Neural cell (in vitro differentiated cells): ENCODE measurements around the gene ROCK1. TPM values are rescaled to one million over a fixed set of nuclear protein-coding genes. Genes with fewer than 3 reads are reported as not detected.

Experiments used
- H2AFZ ChIP-seq: fragments of 200-600, 300-800 bp; sonication (generic), shearing (Covaris generic); 2 replicates; pipeline ENCODE4 v1.6.0; 2014; ENCODE audit warnings: low read depth, mild to moderate bottlenecking, antibody characterized with exemption, low read length, moderate library complexity
- H3F3A ChIP-seq: fragments of 200-600 bp; shearing (Covaris generic); 2 replicates; pipeline ENCODE4 v1.6.1; 2016; ENCODE audit warnings: mild to moderate bottlenecking, moderate library complexity, mixed read lengths, antibody characterized with exemption, low read length; ENCODE audit not compliant: insufficient read depth, poor library complexity, severe bottlenecking
- H3K27ac ChIP-seq: fragments of 200-600, 300-800 bp; sonication (generic), shearing (Covaris generic); 2 replicates; pipeline ENCODE4 v1.5.1; 2014; ENCODE audit warnings: mild to moderate bottlenecking, low read length, moderate library complexity
- H3K27me3 ChIP-seq: fragments of 300-800, 200-600 bp; sonication (generic), shearing (Covaris generic); 2 replicates; pipeline ENCODE4 v1.6.0; 2014; ENCODE audit warnings: mild to moderate bottlenecking, low read depth, low read length, moderate library complexity; ENCODE audit not compliant: insufficient read depth
- H3K36me3 ChIP-seq: fragments of 300-800, 200-600 bp; sonication (generic), shearing (Covaris generic); 2 replicates; pipeline ENCODE4 v1.5.1; 2014; ENCODE audit warnings: mild to moderate bottlenecking, antibody characterized with exemption, low read length, moderate library complexity; ENCODE audit not compliant: insufficient read depth
- H3K4me2 ChIP-seq: fragments of 300-800, 200-600 bp; sonication (generic), shearing (Covaris generic); 2 replicates; pipeline ENCODE4 v1.6.0; 2014; ENCODE audit warnings: mild to moderate bottlenecking, low read length
- H3K4me3 ChIP-seq: fragments of 300-800, 200-600 bp; sonication (generic), shearing (Covaris generic); 2 replicates; pipeline ENCODE4 v1.5.1; 2014; ENCODE audit warnings: mild to moderate bottlenecking, low read length, moderate library complexity
- H3K79me2 ChIP-seq: fragments of 200-600 bp; shearing (Covaris generic); replicated peaks from 2 replicates; pipeline ENCODE4 v1.6.0; 2014; ENCODE audit warnings: mild to moderate bottlenecking, low read length, moderate library complexity; ENCODE audit not compliant: insufficient read depth
- H3K9ac ChIP-seq: fragments of 300-800, 200-600 bp; sonication (generic), shearing (Covaris generic); 2 replicates; pipeline ENCODE4 v1.6.1; 2016; ENCODE audit warnings: mild to moderate bottlenecking, low read length, mixed read lengths
- H3K9me2 ChIP-seq: fragments of 200-600 bp; shearing (Covaris generic); 2 replicates; pipeline ENCODE4 v1.6.1; 2016; ENCODE audit warnings: mild to moderate bottlenecking, low read length, mixed read lengths; ENCODE audit not compliant: insufficient read depth
- H3K9me3 ChIP-seq: fragments of 200-600, 300-800 bp; sonication (generic), shearing (Covaris generic); 2 replicates; pipeline ENCODE4 v1.6.1; 2016; ENCODE audit warnings: mild to moderate bottlenecking, mixed run types, low read length, moderate library complexity, mixed read lengths
- H4K20me1 ChIP-seq: fragments of 200-600 bp; shearing (Covaris generic); 2 replicates; pipeline ENCODE4 v1.6.1; 2016; ENCODE audit warnings: mild to moderate bottlenecking, mixed run types; ENCODE audit not compliant: insufficient read depth
- EP300 ChIP-seq: fragments of 450-650 bp; conservative IDR thresholded peaks from 2 replicates; pipeline ENCODE4 v1.6.1; 2014; ENCODE audit warnings: antibody characterized with exemption, mild to moderate bottlenecking, moderate library complexity; ENCODE audit not compliant: poor library complexity, severe bottlenecking
- EZH2 ChIP-seq: fragments of 200-600, 300-800 bp; shearing (Covaris generic), sonication (generic); IDR thresholded peaks from 2 replicates; pipeline ENCODE4 v1.6.1; 2014; ENCODE audit warnings: antibody characterized with exemption, low read length, borderline replicate concordance, mild to moderate bottlenecking; ENCODE audit not compliant: insufficient read depth, poor library complexity, severe bottlenecking
- MXI1 ChIP-seq: fragments of 450-650 bp; conservative IDR thresholded peaks from 2 replicates; pipeline ENCODE4 v1.6.1; 2014; ENCODE audit warnings: antibody characterized with exemption, mild to moderate bottlenecking; ENCODE audit not compliant: poor library complexity, severe bottlenecking
- POLR2AphosphoS5 ChIP-seq: IDR thresholded peaks from 2 replicates; pipeline ENCODE4 v1.6.1; 2012
- RAD21 ChIP-seq: fragments of 450-650 bp; conservative IDR thresholded peaks from 2 replicates; pipeline ENCODE4 v1.6.1; 2014; ENCODE audit warnings: antibody characterized with exemption, mild to moderate bottlenecking, moderate library complexity
- REST ChIP-seq: IDR thresholded peaks from 2 replicates; pipeline ENCODE4 v1.6.1; 2012; ENCODE audit warnings: borderline replicate concordance
- SMC3 ChIP-seq: fragments of 450-650 bp; conservative IDR thresholded peaks from 2 replicates; pipeline ENCODE4 v1.6.1; 2014; ENCODE audit warnings: antibody characterized with exemption, mild to moderate bottlenecking, moderate library complexity; ENCODE audit not compliant: poor library complexity
- TAF1 ChIP-seq: IDR thresholded peaks from 2 replicates; pipeline ENCODE4 v1.6.1; 2012; ENCODE audit warnings: low read depth
- polyA minus RNA-seq: library from RNA; depleted of rRNA, polyadenylated mRNA; stranded (reverse); fragments of >200 nt; gene quantifications from 2 replicates; pipeline ENCODE4 v1.2.3, GENCODE V29; 2014
- polyA plus RNA-seq: library from polyadenylated mRNA; depleted of rRNA; stranded (reverse); fragments of >200 nt; gene quantifications from 2 replicates; pipeline ENCODE4 v1.2.3, GENCODE V29; 2014
- TF ChIP-seq, protein P1 (sequence below): fragments of 450-650 bp; IDR thresholded peaks from 2 replicates; pipeline ENCODE4 v1.5.1; 2014; ENCODE audit warnings: antibody characterized with exemption, mild to moderate bottlenecking, moderate library complexity; ENCODE audit not compliant: poor library complexity, severe bottlenecking

ROCK1 gene
- polyA plus RNA-seq: 25.9 and 43.0 TPM in 2 replicates
- polyA minus RNA-seq: 73.8 and 91.3 TPM in 2 replicates

DNA sequence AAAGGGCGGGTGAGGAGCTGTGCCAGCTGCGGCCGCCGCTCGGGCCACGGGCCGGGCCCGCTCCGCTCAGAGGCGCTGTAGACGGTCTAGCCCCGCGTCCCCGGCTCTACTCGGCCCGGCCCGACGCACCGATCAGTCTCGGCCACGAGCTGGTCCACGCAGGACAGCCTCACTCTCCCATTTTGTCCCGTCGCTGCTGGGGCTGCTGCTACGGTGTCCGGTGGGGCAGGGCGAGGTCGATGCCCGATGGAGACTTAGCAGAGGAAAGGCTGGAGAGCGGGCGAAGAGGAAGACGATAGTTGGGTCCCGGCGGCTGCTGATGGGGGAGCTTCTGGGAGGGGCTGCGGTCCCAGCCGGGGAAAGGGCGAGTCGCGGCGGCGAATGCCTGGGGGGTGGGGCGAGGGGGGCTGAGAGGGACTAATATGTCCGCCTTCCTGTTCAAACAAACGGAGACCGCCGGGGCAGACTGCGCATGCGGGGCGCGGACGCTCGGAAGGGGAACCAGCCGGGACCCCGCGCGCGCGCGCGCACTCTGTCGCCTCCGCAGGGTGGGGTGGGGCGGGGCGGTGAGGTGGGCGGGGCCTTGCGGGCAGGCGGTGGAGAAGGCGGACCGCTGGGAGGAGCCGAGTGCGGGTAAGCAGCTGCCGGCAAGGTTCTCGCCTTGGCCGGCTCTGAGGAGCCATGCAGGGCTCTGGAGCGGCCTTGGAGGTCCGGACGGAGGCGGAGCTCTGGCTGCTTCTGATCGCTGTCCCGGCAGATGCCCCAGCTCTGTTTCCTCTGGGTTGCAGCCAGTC lies at the start of gene ROCK1:
ROCK1 (minus strand) TSS at position 468 of the 794 bp plus-strand sequence. CDS start 903 bp downstream, outside the sequence.
- Histone ChIP-seq H3K27me3 (peaks cover 7% of the 10 kb centered on the region), H3F3A (no peaks in the 10 kb centered on the region), H3K4me2 (peak within 1 kb of the TSS; percentile 95), H4K20me1 (peaks cover 6% of the 10 kb centered on the region), H3K27ac (peak within 1 kb of the TSS; percentile 91), H3K9ac (peak within 1 kb of the TSS; percentile 96), H3K9me2 (no peaks in the 10 kb centered on the region), H2AFZ (peak within 1 kb of the TSS; percentile 78), H3K79me2 (peaks cover 43% of the 10 kb centered on the region), H3K9me3 (no peaks in the 10 kb centered on the region), H3K4me3 (peak within 1 kb of the TSS; percentile 96), H3K36me3 (no peaks in the 10 kb centered on the region)
- TF ChIP-seq SMC3 (no peak), TAF1 (peak; percentile 12), REST (peak; percentile 55), RAD21 (no peak), EP300 (no peak), EZH2 (no peak), MXI1 (peak; percentile 11), POLR2AphosphoS5 (peak; percentile 77)
- TF ChIP-seq, protein P1, sequence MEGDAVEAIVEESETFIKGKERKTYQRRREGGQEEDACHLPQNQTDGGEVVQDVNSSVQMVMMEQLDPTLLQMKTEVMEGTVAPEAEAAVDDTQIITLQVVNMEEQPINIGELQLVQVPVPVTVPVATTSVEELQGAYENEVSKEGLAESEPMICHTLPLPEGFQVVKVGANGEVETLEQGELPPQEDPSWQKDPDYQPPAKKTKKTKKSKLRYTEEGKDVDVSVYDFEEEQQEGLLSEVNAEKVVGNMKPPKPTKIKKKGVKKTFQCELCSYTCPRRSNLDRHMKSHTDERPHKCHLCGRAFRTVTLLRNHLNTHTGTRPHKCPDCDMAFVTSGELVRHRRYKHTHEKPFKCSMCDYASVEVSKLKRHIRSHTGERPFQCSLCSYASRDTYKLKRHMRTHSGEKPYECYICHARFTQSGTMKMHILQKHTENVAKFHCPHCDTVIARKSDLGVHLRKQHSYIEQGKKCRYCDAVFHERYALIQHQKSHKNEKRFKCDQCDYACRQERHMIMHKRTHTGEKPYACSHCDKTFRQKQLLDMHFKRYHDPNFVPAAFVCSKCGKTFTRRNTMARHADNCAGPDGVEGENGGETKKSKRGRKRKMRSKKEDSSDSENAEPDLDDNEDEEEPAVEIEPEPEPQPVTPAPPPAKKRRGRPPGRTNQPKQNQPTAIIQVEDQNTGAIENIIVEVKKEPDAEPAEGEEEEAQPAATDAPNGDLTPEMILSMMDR: no peak

DNA sequence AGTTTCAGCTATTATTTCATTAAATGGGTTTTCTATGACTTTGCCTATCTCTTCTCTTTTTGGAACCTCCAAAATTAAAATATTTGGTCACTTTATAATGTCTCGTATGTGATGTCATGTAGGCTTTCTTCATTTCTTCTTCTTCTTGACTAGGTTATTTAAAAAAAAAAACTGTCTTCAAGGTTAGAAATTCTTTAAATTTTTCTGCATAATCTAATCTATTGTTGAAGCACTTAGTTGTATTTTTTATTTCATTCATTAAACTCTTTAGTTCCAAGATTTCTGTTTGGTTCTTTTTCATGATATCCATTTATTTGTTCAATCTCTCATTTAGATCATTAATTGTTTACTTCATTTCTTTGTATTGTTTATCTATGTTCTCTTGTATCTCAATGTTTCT lies 43.8 kb upstream of the ROCK1 start:
- Histone ChIP-seq H3K27me3 (no peaks in the 10 kb centered on the region), H2AFZ (no peak overlapping the region), H3K9me2 (no peaks in the 10 kb centered on the region), H3K27ac (no peak overlapping the region), H3K79me2 (no peaks in the 10 kb centered on the region), H3K36me3 (no peaks in the 10 kb centered on the region), H3K9me3 (no peaks in the 10 kb centered on the region), H3K9ac (no peak overlapping the region), H3F3A (no peaks in the 10 kb centered on the region), H4K20me1 (no peaks in the 10 kb centered on the region), H3K4me2 (no peak overlapping the region), H3K4me3 (no peak overlapping the region)
- TF ChIP-seq TAF1 (no peak), EP300 (no peak), MXI1 (no peak), REST (no peak), RAD21 (no peak), EZH2 (no peak), POLR2AphosphoS5 (no peak), SMC3 (no peak)
- TF ChIP-seq, protein P1: no peak
